NOMO-1 treated with DMSO at 0.1 percent for 48 hours (cell line): ENCODE data around the gene NDUFB7.
"Not testable (repeated sequence)": the region's sequence is repeated elsewhere in the genome, so short reads cannot be mapped to it uniquely, and the experiment has no call there.

ENCODE experiments used
- DNase-seq: peaks from one replicate; lab custom pipeline; 2025; ENCODE audit not compliant: unreplicated experiment; lab: John Stamatoyannopoulos, UW

NDUFB7 gene

GRCh38 chr19:14575428-14575980 lies 3.6 kb upstream of the NDUFB7 start:
- DNase-seq: no peak

- no peak for DNase-seq
These were observed 870 bp downstream of the NDUFB7 start for GRCh38 chr19:14570864-14571527.

GRCh38 chr19:14567079-14567478 lies 4.8 kb downstream of the NDUFB7 start:
- no peak for DNase-seq

- no peak for DNase-seq
These were observed 5.2 kb downstream of the NDUFB7 start for GRCh38 chr19:14566712-14567077.

- no peak for DNase-seq
These were observed 5.8 kb downstream of the NDUFB7 start for GRCh38 chr19:14565765-14566711.

GRCh38 chr19:14565298-14565679 lies 6.6 kb downstream of the NDUFB7 start:
- DNase-seq: no peak

- not testable (repeated sequence) for DNase-seq
These were observed 7.1 kb downstream of the NDUFB7 start for GRCh38 chr19:14564652-14565297.

- DNase-seq: no peak
These were observed 7.7 kb downstream of the NDUFB7 start for GRCh38 chr19:14563989-14564651.

GRCh38 chr19:14563590-14563926 lies 8.3 kb downstream of the NDUFB7 start:
- DNase-seq: no peak

- no peak for DNase-seq
These were observed 8.9 kb downstream of the NDUFB7 start for GRCh38 chr19:14562660-14563589.

- DNase-seq: no peak
These were observed 10.0 kb downstream of the NDUFB7 start for GRCh38 chr19:14561847-14562351.

GRCh38 chr19:14561249-14561648 lies 10.6 kb downstream of the NDUFB7 start:
- DNase-seq: no peak

GRCh38 chr19:14560776-14561108 lies 11.1 kb downstream of the NDUFB7 start:
- DNase-seq: no peak

GRCh38 chr19:14559916-14560775 lies 11.7 kb downstream of the NDUFB7 start:
- DNase-seq: no peak

- DNase-seq: no peak
These were observed 13.3 kb downstream of the NDUFB7 start for GRCh38 chr19:14558370-14559066.

- peak; percentile 65 for DNase-seq
These were observed 15.1 kb downstream of the NDUFB7 start for GRCh38 chr19:14556662-14557188.

GRCh38 chr19:14555918-14556661 lies 15.8 kb downstream of the NDUFB7 start:
- DNase-seq: no peak
